WTC11 (cell line): Measurements from ENCODE around the gene BTBD7. TPM values are rescaled to one million over a fixed set of nuclear protein-coding genes. Genes with fewer than 3 reads are reported as not detected.

ENCODE experiments used
- ATAC-seq: fragments of 200-7000 bp; cut with Tn5 transposase; 2 replicates; pipeline ENCODE4 v1.10.0; 2021; ENCODE audit warnings: mild to moderate bottlenecking, moderate library complexity
- CTCF ChIA-PET: fragments of 300-600 bp; sonication (Branson Sonifier 250); formaldehyde crosslinking; loops from one replicate; lab custom pipeline; 2021; ENCODE audit warnings: antibody characterized with exemption; lab: Charles Lee
- POLR2A ChIA-PET: fragments of 350-600 bp; sonication (Branson Sonifier 250); formaldehyde crosslinking; loops from one replicate; lab custom pipeline; 2021; ENCODE audit warnings: antibody characterized with exemption; lab: Charles Lee
- DNase-seq: peaks from one replicate; pipeline ENCODE4 v3.0.0; 2021; ENCODE audit warnings: low spot score
- H3K27ac Mint-ChIP-seq: 2 replicates; pipeline ENCODE4 v1.8.0; 2021; ENCODE audit warnings: mixed read lengths
- H3K27me3 Mint-ChIP-seq: 2 replicates; pipeline ENCODE4 v1.8.0; 2021; ENCODE audit warnings: low read depth, mild to moderate bottlenecking, moderate library complexity, mixed read lengths
- H3K36me3 Mint-ChIP-seq: 2 replicates; pipeline ENCODE4 v1.8.0; 2021; ENCODE audit warnings: mixed read lengths
- H3K4me1 Mint-ChIP-seq: 2 replicates; pipeline ENCODE4 v1.8.0; 2022; ENCODE audit warnings: mixed read lengths
- H3K4me3 Mint-ChIP-seq: 2 replicates; pipeline ENCODE4 v1.8.0; 2021; ENCODE audit warnings: mild to moderate bottlenecking, moderate library complexity, mixed read lengths
- H3K9me3 Mint-ChIP-seq: 2 replicates; pipeline ENCODE4 v1.8.0; 2021; ENCODE audit warnings: mixed read lengths
- ATF1 ChIP-seq: sonication (generic); formaldehyde crosslinking; IDR thresholded peaks from 2 replicates; pipeline ENCODE4 v1.8.1; 2023; ENCODE audit warnings: mild to moderate bottlenecking, moderate library complexity, missing genetic modification reagents
- FOXP1 ChIP-seq: sonication (generic); formaldehyde crosslinking; IDR thresholded peaks from 2 replicates; pipeline ENCODE4 v1.8.0; 2022; ENCODE audit warnings: missing genetic modification reagents, mild to moderate bottlenecking, moderate library complexity, borderline replicate concordance
- FOXP4 ChIP-seq: sonication (generic); formaldehyde crosslinking; IDR thresholded peaks from 2 replicates; pipeline ENCODE4 v1.8.0; 2022; ENCODE audit warnings: mild to moderate bottlenecking, missing genetic modification reagents
- GTF2I ChIP-seq: fragments of 250-450 bp; sonication (Bioruptor Pico); conservative IDR thresholded peaks from 2 replicates; pipeline ENCODE4 v1.4.0; 2021; ENCODE audit warnings: mild to moderate bottlenecking
- HMGXB4 ChIP-seq: sonication (generic); formaldehyde crosslinking; IDR thresholded peaks from 2 replicates; pipeline ENCODE4 v1.8.1; 2023; ENCODE audit warnings: mild to moderate bottlenecking, moderate library complexity, missing genetic modification reagents
- KAT7 ChIP-seq: sonication (generic); formaldehyde crosslinking; IDR thresholded peaks from 2 replicates; pipeline ENCODE4 v1.8.1; 2023; ENCODE audit warnings: missing genetic modification reagents, mild to moderate bottlenecking, borderline replicate concordance
- NFE2L1 ChIP-seq: sonication (generic); formaldehyde crosslinking; IDR thresholded peaks from 2 replicates; pipeline ENCODE4 v1.8.1; 2023; ENCODE audit warnings: missing genetic modification reagents
- NR1H2 ChIP-seq: sonication (generic); formaldehyde crosslinking; IDR thresholded peaks from 2 replicates; pipeline ENCODE4 v1.9.0; 2021; ENCODE audit warnings: mild to moderate bottlenecking, moderate library complexity, missing genetic modification reagents
- OVOL2 ChIP-seq: fragments of 250-450 bp; sonication (Bioruptor Pico); IDR thresholded peaks from 2 replicates; pipeline ENCODE4 v1.9.0; 2021; ENCODE audit warnings: mild to moderate bottlenecking, borderline replicate concordance
- PRRX2 ChIP-seq: fragments of 250-450 bp; sonication (Bioruptor Pico); IDR thresholded peaks from 2 replicates; pipeline ENCODE4 v1.8.0; 2021; ENCODE audit warnings: mild to moderate bottlenecking
- TP53 ChIP-seq: sonication (generic); formaldehyde crosslinking; IDR thresholded peaks from 2 replicates; pipeline ENCODE4 v1.8.1; 2023; ENCODE audit warnings: mild to moderate bottlenecking, missing genetic modification reagents
- USF2 ChIP-seq: sonication (generic); formaldehyde crosslinking; IDR thresholded peaks from 2 replicates; pipeline ENCODE4 v1.8.1; 2023; ENCODE audit warnings: mild to moderate bottlenecking, missing genetic modification reagents, moderate library complexity
- ZNF138 ChIP-seq: sonication (generic); formaldehyde crosslinking; conservative IDR thresholded peaks from 2 replicates; pipeline ENCODE4 v1.8.1; 2022; ENCODE audit warnings: mild to moderate bottlenecking, moderate library complexity, missing genetic modification reagents
- ZSCAN18 ChIP-seq: fragments of 250-450 bp; sonication (Bioruptor Pico); IDR thresholded peaks from 2 replicates; pipeline ENCODE4 v2.1.2; 2022; ENCODE audit warnings: mild to moderate bottlenecking, moderate library complexity
- total RNA-seq: library from RNA; stranded (reverse); gene quantifications from 3 replicates; pipeline ENCODE4 v1.2.3, GENCODE V29; 2021
- TF ChIP-seq, protein P1 (sequence below): sonication (generic); formaldehyde crosslinking; IDR thresholded peaks from 2 replicates; pipeline ENCODE4 v1.8.0; 2023; ENCODE audit warnings: mild to moderate bottlenecking, missing genetic modification reagents
- TF ChIP-seq, protein P2 (sequence below): sonication (generic); formaldehyde crosslinking; IDR thresholded peaks from 2 replicates; pipeline ENCODE4 v1.8.0; 2023; ENCODE audit warnings: missing genetic modification reagents, mild to moderate bottlenecking, borderline replicate concordance
- TF ChIP-seq, protein P3 (sequence below): sonication (generic); formaldehyde crosslinking; IDR thresholded peaks from 2 replicates; pipeline ENCODE4 v1.8.0; 2022; ENCODE audit warnings: mild to moderate bottlenecking, missing genetic modification reagents

Gene BTBD7
- total RNA-seq, 1 experiment from 2014 or later = 34.1 TPM

- peaks cover 43% of the 10 kb centered on the region for H3K4me1 Mint-ChIP-seq
- no peak for DNase-seq
- no peak for TF ChIP-seq PRRX2
- TF ChIP-seq NR1H2 = no peak
- TF ChIP-seq TP53 = no peak
- no peak for TF ChIP-seq OVOL2 (CRISPR knock-in tag)
- TF ChIP-seq, protein P1, sequence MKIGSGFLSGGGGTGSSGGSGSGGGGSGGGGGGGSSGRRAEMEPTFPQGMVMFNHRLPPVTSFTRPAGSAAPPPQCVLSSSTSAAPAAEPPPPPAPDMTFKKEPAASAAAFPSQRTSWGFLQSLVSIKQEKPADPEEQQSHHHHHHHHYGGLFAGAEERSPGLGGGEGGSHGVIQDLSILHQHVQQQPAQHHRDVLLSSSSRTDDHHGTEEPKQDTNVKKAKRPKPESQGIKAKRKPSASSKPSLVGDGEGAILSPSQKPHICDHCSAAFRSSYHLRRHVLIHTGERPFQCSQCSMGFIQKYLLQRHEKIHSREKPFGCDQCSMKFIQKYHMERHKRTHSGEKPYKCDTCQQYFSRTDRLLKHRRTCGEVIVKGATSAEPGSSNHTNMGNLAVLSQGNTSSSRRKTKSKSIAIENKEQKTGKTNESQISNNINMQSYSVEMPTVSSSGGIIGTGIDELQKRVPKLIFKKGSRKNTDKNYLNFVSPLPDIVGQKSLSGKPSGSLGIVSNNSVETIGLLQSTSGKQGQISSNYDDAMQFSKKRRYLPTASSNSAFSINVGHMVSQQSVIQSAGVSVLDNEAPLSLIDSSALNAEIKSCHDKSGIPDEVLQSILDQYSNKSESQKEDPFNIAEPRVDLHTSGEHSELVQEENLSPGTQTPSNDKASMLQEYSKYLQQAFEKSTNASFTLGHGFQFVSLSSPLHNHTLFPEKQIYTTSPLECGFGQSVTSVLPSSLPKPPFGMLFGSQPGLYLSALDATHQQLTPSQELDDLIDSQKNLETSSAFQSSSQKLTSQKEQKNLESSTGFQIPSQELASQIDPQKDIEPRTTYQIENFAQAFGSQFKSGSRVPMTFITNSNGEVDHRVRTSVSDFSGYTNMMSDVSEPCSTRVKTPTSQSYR = no peak
- no peak for TF ChIP-seq NFE2L1 (CRISPR knock-in tag)
- no peak for TF ChIP-seq ZSCAN18 (CRISPR knock-in tag)
- TF ChIP-seq, protein P2, sequence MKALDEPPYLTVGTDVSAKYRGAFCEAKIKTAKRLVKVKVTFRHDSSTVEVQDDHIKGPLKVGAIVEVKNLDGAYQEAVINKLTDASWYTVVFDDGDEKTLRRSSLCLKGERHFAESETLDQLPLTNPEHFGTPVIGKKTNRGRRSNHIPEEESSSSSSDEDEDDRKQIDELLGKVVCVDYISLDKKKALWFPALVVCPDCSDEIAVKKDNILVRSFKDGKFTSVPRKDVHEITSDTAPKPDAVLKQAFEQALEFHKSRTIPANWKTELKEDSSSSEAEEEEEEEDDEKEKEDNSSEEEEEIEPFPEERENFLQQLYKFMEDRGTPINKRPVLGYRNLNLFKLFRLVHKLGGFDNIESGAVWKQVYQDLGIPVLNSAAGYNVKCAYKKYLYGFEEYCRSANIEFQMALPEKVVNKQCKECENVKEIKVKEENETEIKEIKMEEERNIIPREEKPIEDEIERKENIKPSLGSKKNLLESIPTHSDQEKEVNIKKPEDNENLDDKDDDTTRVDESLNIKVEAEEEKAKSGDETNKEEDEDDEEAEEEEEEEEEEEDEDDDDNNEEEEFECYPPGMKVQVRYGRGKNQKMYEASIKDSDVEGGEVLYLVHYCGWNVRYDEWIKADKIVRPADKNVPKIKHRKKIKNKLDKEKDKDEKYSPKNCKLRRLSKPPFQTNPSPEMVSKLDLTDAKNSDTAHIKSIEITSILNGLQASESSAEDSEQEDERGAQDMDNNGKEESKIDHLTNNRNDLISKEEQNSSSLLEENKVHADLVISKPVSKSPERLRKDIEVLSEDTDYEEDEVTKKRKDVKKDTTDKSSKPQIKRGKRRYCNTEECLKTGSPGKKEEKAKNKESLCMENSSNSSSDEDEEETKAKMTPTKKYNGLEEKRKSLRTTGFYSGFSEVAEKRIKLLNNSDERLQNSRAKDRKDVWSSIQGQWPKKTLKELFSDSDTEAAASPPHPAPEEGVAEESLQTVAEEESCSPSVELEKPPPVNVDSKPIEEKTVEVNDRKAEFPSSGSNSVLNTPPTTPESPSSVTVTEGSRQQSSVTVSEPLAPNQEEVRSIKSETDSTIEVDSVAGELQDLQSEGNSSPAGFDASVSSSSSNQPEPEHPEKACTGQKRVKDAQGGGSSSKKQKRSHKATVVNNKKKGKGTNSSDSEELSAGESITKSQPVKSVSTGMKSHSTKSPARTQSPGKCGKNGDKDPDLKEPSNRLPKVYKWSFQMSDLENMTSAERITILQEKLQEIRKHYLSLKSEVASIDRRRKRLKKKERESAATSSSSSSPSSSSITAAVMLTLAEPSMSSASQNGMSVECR (CRISPR knock-in tag) = no peak
- TF ChIP-seq ZNF138 (CRISPR knock-in tag) = no peak
- no peak for TF ChIP-seq GTF2I (CRISPR knock-in tag)
- TF ChIP-seq KAT7 (CRISPR knock-in tag) = no peak
- TF ChIP-seq FOXP1 (CRISPR knock-in tag) = no peak
- TF ChIP-seq, protein P3, sequence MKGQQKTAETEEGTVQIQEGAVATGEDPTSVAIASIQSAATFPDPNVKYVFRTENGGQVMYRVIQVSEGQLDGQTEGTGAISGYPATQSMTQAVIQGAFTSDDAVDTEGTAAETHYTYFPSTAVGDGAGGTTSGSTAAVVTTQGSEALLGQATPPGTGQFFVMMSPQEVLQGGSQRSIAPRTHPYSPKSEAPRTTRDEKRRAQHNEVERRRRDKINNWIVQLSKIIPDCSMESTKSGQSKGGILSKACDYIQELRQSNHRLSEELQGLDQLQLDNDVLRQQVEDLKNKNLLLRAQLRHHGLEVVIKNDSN (CRISPR knock-in tag) = no peak
- TF ChIP-seq USF2 (CRISPR knock-in tag) = no peak
- CTCF ChIA-PET = interaction anchor here (1.0 kb wide), 1 partner anchor 124 kb away, joined by 5 read pairs; the partner anchor contains the start of gene UBR7
- ATAC-seq = no peak
- no peak overlapping the region for H3K27ac Mint-ChIP-seq
- POLR2A ChIA-PET = no interaction called here
- H3K27me3 Mint-ChIP-seq = no peaks in the 10 kb centered on the region
- H3K4me3 Mint-ChIP-seq = peak overlapping the region; percentile 89
- peaks cover 4% of the 10 kb centered on the region for H3K9me3 Mint-ChIP-seq
- H3K36me3 Mint-ChIP-seq = peaks cover 11% of the 10 kb centered on the region
Observed at GRCh38 chr14:93331002-93331727, 1.7 kb downstream of the BTBD7 start.

DNA sequence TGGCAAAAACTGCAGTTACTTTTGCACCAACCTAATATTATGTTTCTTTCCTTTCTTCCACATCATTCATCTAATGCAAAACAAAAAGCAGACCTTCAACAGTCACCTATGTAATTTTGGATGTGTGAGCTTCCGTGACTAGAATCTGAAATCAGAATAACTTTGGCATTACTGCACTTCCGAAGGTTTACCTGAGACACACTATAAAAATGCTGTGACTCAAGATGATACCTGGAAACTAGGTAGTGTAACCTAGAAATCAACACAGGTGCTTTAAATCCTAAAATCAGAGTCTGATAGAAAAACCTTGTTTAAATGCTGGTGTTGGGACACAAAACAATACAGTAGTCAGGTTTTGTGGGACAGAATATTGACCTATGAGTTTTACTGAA, 2.2 kb downstream of the BTBD7 start:
- Mint-ChIP-seq H3K36me3 (peaks cover 6% of the 10 kb centered on the region), H3K27ac (no peak overlapping the region), H3K9me3 (no peaks in the 10 kb centered on the region), H3K4me1 (peaks cover 43% of the 10 kb centered on the region), H3K4me3 (peak overlapping the region; percentile 89), H3K27me3 (no peaks in the 10 kb centered on the region)
- TF ChIP-seq HMGXB4 (CRISPR knock-in tag) = no peak
- no peak for TF ChIP-seq FOXP4
- TF ChIP-seq GTF2I (CRISPR knock-in tag) = no peak
- no peak for TF ChIP-seq ATF1 (CRISPR knock-in tag)
- no peak for TF ChIP-seq PRRX2
- no peak for TF ChIP-seq KAT7 (CRISPR knock-in tag)
- DNase-seq (no peak), ATAC-seq (no peak)
- ChIA-PET POLR2A (no interaction called here), CTCF (no interaction called here)
